ENCODE data around the gene PITX1.
"Not testable (repeated sequence)": the region's sequence is repeated elsewhere in the genome, so short reads cannot be mapped to it uniquely, and the experiment has no call there.

The PITX1 gene

GRCh38 chr5:135033901-135034235, at the start of gene PITX1:
Gene PITX1 (minus strand): TSS chr5:135034228. CDS start chr5:135033881, 347 bp downstream.
- DNase-seq (ENCODE audit: low read depth) = no peak

- DNase-seq (ENCODE audit: low read depth) = not testable (repeated sequence)
Measured at GRCh38 chr5:135083334-135083733, 49.3 kb upstream of the PITX1 start.

GRCh38 chr5:135081240-135081639, 47.2 kb upstream of the PITX1 start:
- no peak for DNase-seq (ENCODE audit: low read depth)

GRCh38 chr5:135079760-135080159, 45.7 kb upstream of the PITX1 start:
- DNase-seq (ENCODE audit: low read depth) = no peak

GRCh38 chr5:135079099-135079681, 45.2 kb upstream of the PITX1 start:
- DNase-seq (ENCODE audit: low read depth) = no peak

GRCh38 chr5:135076801-135077200, 42.8 kb upstream of the PITX1 start:
- no peak for DNase-seq (ENCODE audit: low read depth)

GRCh38 chr5:135076051-135076491, 42.0 kb upstream of the PITX1 start:
- no peak for DNase-seq (ENCODE audit: low read depth)

- no peak for DNase-seq (ENCODE audit: low read depth)
Measured at GRCh38 chr5:135075621-135076020, 41.6 kb upstream of the PITX1 start.

GRCh38 chr5:135073761-135074345, 39.8 kb upstream of the PITX1 start:
- DNase-seq (ENCODE audit: low read depth) = no peak

GRCh38 chr5:135072387-135073281, 38.6 kb upstream of the PITX1 start:
- no peak for DNase-seq (ENCODE audit: low read depth)

- no peak for DNase-seq (ENCODE audit: low read depth)
Measured at GRCh38 chr5:135071311-135071710, 37.3 kb upstream of the PITX1 start.

- DNase-seq (ENCODE audit: low read depth) = no peak
Measured at GRCh38 chr5:135069895-135070657, 36.0 kb upstream of the PITX1 start.

GRCh38 chr5:135069016-135069770, 35.2 kb upstream of the PITX1 start:
- DNase-seq (ENCODE audit: low read depth) = no peak

GRCh38 chr5:135067587-135067986, 33.6 kb upstream of the PITX1 start:
- DNase-seq (ENCODE audit: low read depth) = no peak

GRCh38 chr5:135066781-135067180, 32.8 kb upstream of the PITX1 start:
- DNase-seq (ENCODE audit: low read depth) = no peak

- no peak for DNase-seq (ENCODE audit: low read depth)
Measured at GRCh38 chr5:135065306-135066265, 31.6 kb upstream of the PITX1 start.

- DNase-seq (ENCODE audit: low read depth) = no peak
Measured at GRCh38 chr5:135064235-135064570, 30.2 kb upstream of the PITX1 start.

GRCh38 chr5:135063511-135064234, 29.6 kb upstream of the PITX1 start:
- no peak for DNase-seq (ENCODE audit: low read depth)

- DNase-seq (ENCODE audit: low read depth) = no peak
Measured at GRCh38 chr5:135063056-135063445, 29.0 kb upstream of the PITX1 start.
